ENCODE data around the gene BLOC1S1. TPM values are rescaled to one million over a fixed set of nuclear protein-coding genes. Genes with fewer than 3 reads are reported as not detected.
A peak's percentile ranks its signal among the peaks of the same experiment; 100 is the strongest.

The BLOC1S1 gene
- total and polyA plus RNA-seq, 9 of the 15 experiments (the other 6 are each of a cell fraction or from before 2014, with no cell fraction given), result 75.2 to 161 (median 98.8) TPM

- Histone ChIP-seq H3K4me1 (replicated peaks in 1 of 2; ENCODE audit: control insufficient read depth in 2 of 2, insufficient read depth in 2 of 2, low read length in 2 of 2) (peaks cover 38 to 44% of the 10 kb centered on the region in 2 experiments), H3K4me3 (peak within 1 kb of the TSS; percentile 86), H4K20me1 (replicated peaks; ENCODE audit: control insufficient read depth, insufficient read depth, low read length) (no peaks in the 10 kb centered on the region), H3K27me3 (ENCODE audit: control insufficient read depth in 2 of 2, insufficient read depth in 2 of 2, low read length in 2 of 2) (no peaks in the 10 kb centered on the region), H3K9me1 (ENCODE audit: control insufficient read depth, insufficient read depth, low read length) (no peaks in the 10 kb centered on the region), H2AFZ (ENCODE audit: low read depth, low read length) (peak within 1 kb of the TSS; percentile 89), H3K79me2 (ENCODE audit: control insufficient read depth, insufficient read depth, low read length) (peaks cover 38% of the 10 kb centered on the region), H3K36me3 (ENCODE audit: control insufficient read depth, insufficient read depth, low read length) (peaks cover 18% of the 10 kb centered on the region; the same call in 2 of the 3 replicates), H3K4me2 (ENCODE audit: insufficient read depth, low read length) (peak within 1 kb of the TSS; percentile 96), H3K27ac (ENCODE audit: extremely low read depth, low read depth, low read length) (peak within 1 kb of the TSS; percentile 64), H3K9ac (ENCODE audit: insufficient read depth in 1 of 2, low read depth in 2 of 2, low read length in 2 of 2) (peak within 1 kb of the TSS; percentile 67 to 98), H3K9me3 (replicated peaks; ENCODE audit: control insufficient read depth, insufficient read depth, low read depth, low read length) (no peaks in the 10 kb centered on the region; the same call in 1 of the 2 replicates)
- FAIRE-seq (peak; percentile 76), ATAC-seq (peak; percentile 78), DNase-seq (ENCODE audit: extremely low read depth in 1 of 4, low spot score in 3 of 4) (peak; percentile 87 to 92 (median 90))
- intact Hi-C loops (cut with micrococcal nuclease) (loop anchor here (2.0 kb wide), 1 partner anchor 184 kb away; the partner anchor contains the start of gene PYM1), in situ Hi-C loops (cut with MboI) (no loop called here)
- BruUV-seq (replicated peaks), result no TSS peak
- CTCF ChIA-PET (ENCODE audit: low intra/inter-chr PET ratio), result interaction anchor here (0.6 to 1.1 kb wide), 2 partner anchors 447 to 728 kb away, joined by 3 to 4 read pairs; no protein-coding TSS in a partner anchor
- 0% methylated on average over 1 of the region's 53 CpGs for WGBS (ENCODE audit: insufficient coverage, low coverage, missing lambda C conversion rate)
- POLR2A ChIA-PET, result interaction anchor here (0.6 to 4.5 kb wide), 6 partner anchors 12 to 430 kb away, joined by 3 to 44 read pairs (median 3); partner anchors contain the start of gene CD63
- TF ChIP-seq GABPB1 (CRISPR knock-in tag; IDR thresholded peaks at IDR 0.05) (no peak), MYC (IDR thresholded peaks at IDR 0.05; ENCODE audit: low read depth, low read length) (peak; percentile 54; the same call in 1 of the 2 replicates), MYC (CRISPR knock-in tag; IDR thresholded peaks at IDR 0.05; ENCODE audit: borderline replicate concordance, low read depth) (no peak), CEBPB (tag; IDR thresholded peaks at IDR 0.05) (no peak), CREM (IDR thresholded peaks at IDR 0.05; ENCODE audit: low read depth) (peak; percentile 59), SNIP1 (IDR thresholded peaks at IDR 0.05; ENCODE audit: low read depth) (peak; percentile 63; the same call in 1 of the 2 replicates), TSHZ1 (CRISPR knock-in tag; IDR thresholded peaks at IDR 0.05) (no peak), POU5F1 (IDR thresholded peaks at IDR 0.05; ENCODE audit: borderline replicate concordance, low read depth, low read length, partially characterized antibody) (no peak), CBX3 (IDR thresholded peaks at IDR 0.05; ENCODE audit: borderline replicate concordance in 1 of 2, low read length in 2 of 2) (0 out of 3 replicates have a peak, but pooled peaks of 1 of the 2 experiments have one; percentile 22), TRIM24 (IDR thresholded peaks at IDR 0.05) (peak; percentile 55 to 60; a peak in 2 of 4 replicates), NEUROD1 (IDR thresholded peaks at IDR 0.05; ENCODE audit: borderline replicate concordance, low read depth, low read length, partially characterized antibody) (peak; percentile 55), PHF21A (IDR thresholded peaks at IDR 0.05; ENCODE audit: borderline replicate concordance, low read depth) (peak; percentile 66; the same call in 1 of the 2 replicates), FOSL1 (tag; conservative IDR thresholded peaks at IDR 0.05) (0 out of 2 replicates have a peak, but pooled peaks have one; percentile 19), GATA2 (CRISPR knock-in tag; IDR thresholded peaks at IDR 0.05) (peak; percentile 59), YY1 (IDR thresholded peaks at IDR 0.05; ENCODE audit: borderline replicate concordance in 1 of 3, control insufficient read depth in 1 of 3, extremely low read depth in 1 of 3, insufficient read depth in 3 of 3, insufficient read length in 1 of 3, insufficient replicate concordance in 2 of 3, low read depth in 1 of 3, low read length in 2 of 3) (no peak), ZKSCAN1 (IDR thresholded peaks at IDR 0.05; ENCODE audit: low read depth, low read length) (no peak)
Measured at GRCh38 chr12:55742719-55743405, 27.0 kb downstream of the BLOC1S1 start, which contains the start of gene GDF11. GDF11 (plus strand) TSS chr12:55743122; CDS start chr12:55743317, 195 bp downstream.
